Activated naive CD4-positive, alpha-beta T cell treated with anti-CD3 and anti-CD28 coated beads, Interleukin-2, amount 50 U/mL, for 24 hours (primary cell): ENCODE results near the gene PEA15.

Source experiments
- H3K27ac Mint-ChIP-seq: one replicate; pipeline ENCODE4 v1.8.0; 2021; ENCODE audit warnings: mild to moderate bottlenecking, mixed read lengths
- H3K27me3 Mint-ChIP-seq: one replicate; pipeline ENCODE4 v1.8.0; 2021; ENCODE audit warnings: mixed read lengths
- H3K36me3 Mint-ChIP-seq: one replicate; pipeline ENCODE4 v1.8.0; 2021; ENCODE audit warnings: mixed read lengths
- H3K4me1 Mint-ChIP-seq: one replicate; pipeline ENCODE4 v1.8.0; 2021; ENCODE audit warnings: mixed read lengths
- H3K4me3 Mint-ChIP-seq: one replicate; pipeline ENCODE4 v1.8.0; 2021; ENCODE audit warnings: mild to moderate bottlenecking, mixed read lengths
- H3K9me3 Mint-ChIP-seq: one replicate; pipeline ENCODE4 v1.8.0; 2021; ENCODE audit warnings: mixed read lengths

Gene PEA15

DNA sequence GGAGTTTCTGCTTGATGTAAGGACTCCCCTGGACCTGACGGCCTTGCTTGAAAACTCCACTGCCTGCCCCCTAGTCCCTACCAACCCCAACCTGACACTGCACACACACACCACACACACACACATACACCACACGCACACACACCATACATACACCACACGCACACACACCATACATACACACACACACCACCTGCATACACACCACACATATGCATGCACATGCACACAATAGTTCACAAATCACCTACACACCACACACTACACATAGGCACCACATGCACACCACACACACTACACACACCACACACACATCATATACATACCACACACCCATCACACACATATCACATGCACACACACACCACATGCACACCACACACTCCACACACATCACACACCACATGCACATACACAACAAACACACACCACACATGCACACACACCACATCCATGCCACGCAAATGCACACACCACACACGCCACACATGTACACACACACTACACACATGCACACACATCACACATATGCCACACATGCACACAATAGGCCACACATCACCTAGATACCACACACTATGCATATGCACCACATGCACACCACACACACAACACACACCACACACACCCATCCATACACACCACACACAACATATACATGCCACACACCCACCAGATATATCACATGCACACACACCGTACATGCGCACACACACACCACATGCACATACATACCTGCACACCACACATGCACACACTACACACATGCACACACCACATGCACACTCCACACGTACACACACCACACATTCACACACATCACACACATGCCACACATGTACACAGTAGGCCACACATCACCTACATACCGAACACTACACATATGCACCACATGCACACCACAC is 11.1 kb upstream of the PEA15 start:
- H3K27ac Mint-ChIP-seq: no peak overlapping the region
- H3K9me3 Mint-ChIP-seq: no peaks in the 10 kb centered on the region
- no peak overlapping the region for H3K4me3 Mint-ChIP-seq
- H3K27me3 Mint-ChIP-seq: no peaks in the 10 kb centered on the region
- no peaks in the 10 kb centered on the region for H3K36me3 Mint-ChIP-seq
- no peaks in the 10 kb centered on the region for H3K4me1 Mint-ChIP-seq

DNA sequence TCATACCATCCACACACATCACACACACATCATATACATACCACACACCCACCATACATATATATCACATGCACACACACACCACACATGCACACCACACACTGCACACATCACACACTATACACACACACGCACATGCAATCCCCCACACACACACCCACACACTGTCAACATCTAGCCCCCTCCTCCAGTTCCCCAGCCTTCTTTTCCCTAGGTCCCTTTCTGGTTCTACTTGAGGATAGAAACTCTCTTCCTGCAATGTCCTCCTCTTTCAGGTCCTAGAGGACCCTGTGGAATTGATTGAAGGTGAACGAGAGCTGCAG is 10.5 kb upstream of the PEA15 start:
- H3K27me3 Mint-ChIP-seq: no peaks in the 10 kb centered on the region
- H3K9me3 Mint-ChIP-seq: no peaks in the 10 kb centered on the region
- H3K4me3 Mint-ChIP-seq: no peak overlapping the region
- no peak overlapping the region for H3K27ac Mint-ChIP-seq
- H3K4me1 Mint-ChIP-seq: no peaks in the 10 kb centered on the region
- H3K36me3 Mint-ChIP-seq: no peaks in the 10 kb centered on the region

DNA sequence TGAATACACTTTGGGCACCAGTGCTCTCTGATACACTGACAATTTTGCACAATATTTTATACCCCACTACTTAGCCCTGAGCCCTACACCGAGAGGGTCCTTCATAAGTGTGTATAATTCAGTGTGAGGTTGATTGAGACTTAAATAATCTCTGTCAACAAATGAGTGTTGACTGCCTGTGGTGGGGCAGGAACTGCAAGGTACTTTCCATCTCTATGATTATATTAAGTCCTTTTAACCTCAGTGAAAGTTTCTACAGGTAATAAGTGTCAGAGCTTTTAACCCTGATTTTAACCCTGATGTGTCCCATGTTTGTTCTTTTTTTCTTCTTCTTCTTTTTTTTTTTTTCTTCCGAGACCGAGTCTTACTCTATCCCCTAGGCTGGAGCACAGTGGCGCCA is 9.0 kb upstream of the PEA15 start:
- H3K9me3 Mint-ChIP-seq: no peaks in the 10 kb centered on the region
- no peaks in the 10 kb centered on the region for H3K27me3 Mint-ChIP-seq
- H3K27ac Mint-ChIP-seq: no peak overlapping the region
- no peaks in the 10 kb centered on the region for H3K36me3 Mint-ChIP-seq
- no peak overlapping the region for H3K4me3 Mint-ChIP-seq
- H3K4me1 Mint-ChIP-seq: no peaks in the 10 kb centered on the region

DNA sequence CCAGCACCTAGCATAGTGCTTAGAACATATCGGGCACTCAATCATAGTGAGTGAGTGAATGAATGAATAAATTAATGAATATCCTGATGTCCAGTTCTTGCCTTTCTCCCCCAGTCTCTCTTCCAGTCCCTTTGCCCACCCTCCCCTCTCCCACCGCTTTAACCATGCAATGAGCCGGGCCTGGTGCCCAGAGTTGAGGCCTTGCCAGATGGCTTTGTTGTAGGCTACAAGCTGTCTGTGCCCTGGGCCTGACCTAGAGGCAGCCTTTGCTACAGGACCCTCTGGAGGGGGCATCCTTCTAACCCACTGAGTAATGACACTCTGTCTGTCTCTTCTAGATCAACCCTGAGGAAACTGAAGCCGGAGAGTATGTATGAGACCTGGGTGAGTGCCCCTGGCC is 8.0 kb upstream of the PEA15 start:
- Mint-ChIP-seq H3K4me1 (no peaks in the 10 kb centered on the region), H3K27me3 (no peaks in the 10 kb centered on the region), H3K9me3 (no peaks in the 10 kb centered on the region), H3K36me3 (no peaks in the 10 kb centered on the region), H3K27ac (no peak overlapping the region), H3K4me3 (no peak overlapping the region)

DNA sequence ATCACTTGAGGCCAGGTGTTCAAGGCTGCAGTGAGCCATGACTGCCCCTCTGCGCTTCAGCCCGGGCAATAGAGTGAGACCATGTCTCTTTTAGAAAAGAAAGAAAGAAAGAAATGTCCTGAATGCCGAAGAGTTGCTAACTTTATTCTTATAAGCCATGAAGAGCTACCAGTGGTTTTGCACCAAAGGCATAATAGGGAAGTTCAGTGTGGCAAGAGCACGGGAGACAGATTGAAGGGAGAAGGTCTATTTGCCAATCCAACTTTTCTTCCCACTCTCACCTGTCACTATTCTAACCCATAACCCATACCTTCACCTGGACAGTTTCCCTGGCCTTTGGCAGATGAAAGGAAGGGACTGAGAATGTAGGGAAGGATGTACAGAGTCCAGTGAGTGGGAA is 4.4 kb upstream of the PEA15 start:
- Mint-ChIP-seq H3K9me3 (no peaks in the 10 kb centered on the region), H3K27ac (no peak overlapping the region), H3K4me3 (no peak overlapping the region), H3K36me3 (no peaks in the 10 kb centered on the region), H3K27me3 (no peaks in the 10 kb centered on the region), H3K4me1 (peaks cover 11% of the 10 kb centered on the region)

DNA sequence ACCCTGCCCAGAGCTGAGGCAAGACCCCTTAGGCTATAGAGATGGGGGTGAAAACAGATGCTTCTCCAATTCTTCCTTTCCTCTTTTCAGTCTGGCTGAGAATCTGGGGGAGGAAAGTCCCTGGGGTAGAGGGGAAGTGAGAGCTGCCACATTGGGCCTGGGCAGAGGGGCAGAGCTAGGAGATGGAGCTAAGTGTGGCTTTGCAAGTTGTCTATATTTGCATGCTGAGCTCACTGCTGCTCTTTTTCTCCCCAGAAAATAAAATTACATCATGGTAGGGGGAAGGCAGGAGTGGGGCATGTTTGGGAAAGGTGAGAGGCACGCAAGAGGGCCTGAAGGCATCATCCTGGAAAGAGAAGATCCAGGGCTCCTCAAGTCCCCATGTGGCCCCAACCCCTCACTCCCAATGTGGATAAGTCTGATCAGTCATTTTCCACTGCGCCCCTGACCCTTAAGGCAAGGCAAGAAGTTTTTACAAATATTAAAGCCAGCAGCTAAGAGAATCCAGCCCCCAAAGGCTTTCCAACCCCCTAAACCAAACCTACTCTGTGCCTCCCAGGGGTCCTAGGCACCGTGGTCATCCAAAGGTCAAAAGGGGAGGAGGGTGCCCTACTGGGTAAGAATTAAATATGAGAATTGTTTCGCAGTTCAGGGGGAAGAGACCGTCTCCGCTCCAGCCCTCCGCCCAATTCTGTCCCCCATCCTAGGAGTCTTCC is 500 bp upstream of the PEA15 start:
- H3K4me1 Mint-ChIP-seq: peaks cover 46% of the 10 kb centered on the region
- no peaks in the 10 kb centered on the region for H3K27me3 Mint-ChIP-seq

DNA sequence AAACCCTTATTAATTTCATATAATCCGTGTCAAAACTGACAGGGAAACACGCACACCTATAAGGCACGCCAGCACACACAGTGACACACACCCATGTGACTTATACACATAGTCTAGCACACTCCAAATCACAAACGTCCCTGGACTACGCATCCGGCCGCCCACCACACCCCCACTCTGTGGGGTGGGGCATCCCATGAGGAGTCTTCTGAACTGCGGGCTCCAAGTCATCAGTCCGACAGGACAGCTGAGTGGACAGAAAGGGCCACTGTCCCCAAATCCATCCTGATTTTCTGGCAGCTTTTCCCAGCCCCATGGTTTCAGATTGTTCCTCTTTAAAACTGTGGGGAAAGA is 829 bp downstream of the PEA15 start:
- Mint-ChIP-seq H3K36me3 (peaks cover 5% of the 10 kb centered on the region), H3K27me3 (no peaks in the 10 kb centered on the region), H3K27ac (peak overlapping the region; percentile 48), H3K4me1 (peaks cover 54% of the 10 kb centered on the region), H3K9me3 (no peaks in the 10 kb centered on the region), H3K4me3 (peak overlapping the region; percentile 88)

More for the DNA sequence above, 500 bp upstream of the PEA15 start:
- H3K9me3 Mint-ChIP-seq: no peaks in the 10 kb centered on the region
- peak overlapping the region; percentile 56 for H3K27ac Mint-ChIP-seq
- peaks cover 5% of the 10 kb centered on the region for H3K36me3 Mint-ChIP-seq
- peak overlapping the region; percentile 88 for H3K4me3 Mint-ChIP-seq

DNA sequence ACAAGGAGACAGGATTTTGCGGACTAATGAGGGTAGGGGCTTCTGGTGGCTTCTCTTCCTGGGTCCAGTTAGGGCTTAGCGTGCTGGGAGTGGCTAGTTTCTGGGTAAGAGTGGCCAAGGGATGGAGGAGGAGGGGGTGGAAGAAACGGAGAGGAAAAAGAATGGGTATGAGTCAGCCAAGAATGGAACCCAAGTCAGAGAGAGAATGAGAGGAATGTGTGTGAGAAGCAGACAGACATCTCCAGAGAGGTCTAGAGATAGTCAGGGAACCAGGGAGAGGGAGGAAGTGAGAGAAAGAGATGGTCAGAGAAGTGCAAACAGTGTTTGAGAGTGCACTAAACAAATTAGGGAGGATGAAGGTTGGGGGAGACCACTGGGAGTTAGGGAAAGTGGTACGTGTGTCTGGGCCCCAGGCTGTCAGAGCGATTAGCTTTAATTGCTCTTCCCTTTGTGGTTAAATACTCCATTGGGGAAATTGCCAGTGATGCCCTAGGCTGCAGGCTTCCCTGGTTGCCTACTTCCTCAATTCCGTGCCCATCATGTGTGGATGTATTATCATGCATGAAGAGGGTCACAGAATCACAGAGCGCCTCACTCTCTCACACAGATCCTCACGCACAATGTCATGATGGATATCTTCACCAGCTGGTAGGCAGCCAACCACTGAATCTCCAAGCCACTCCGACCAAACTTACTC is 1.4 kb downstream of the PEA15 start:
- H3K27me3 Mint-ChIP-seq: no peaks in the 10 kb centered on the region
- peaks cover 7% of the 10 kb centered on the region for H3K36me3 Mint-ChIP-seq
- H3K27ac Mint-ChIP-seq: peak overlapping the region; percentile 87
- peaks cover 54% of the 10 kb centered on the region for H3K4me1 Mint-ChIP-seq
- H3K4me3 Mint-ChIP-seq: peak overlapping the region; percentile 88
- H3K9me3 Mint-ChIP-seq: no peaks in the 10 kb centered on the region

DNA sequence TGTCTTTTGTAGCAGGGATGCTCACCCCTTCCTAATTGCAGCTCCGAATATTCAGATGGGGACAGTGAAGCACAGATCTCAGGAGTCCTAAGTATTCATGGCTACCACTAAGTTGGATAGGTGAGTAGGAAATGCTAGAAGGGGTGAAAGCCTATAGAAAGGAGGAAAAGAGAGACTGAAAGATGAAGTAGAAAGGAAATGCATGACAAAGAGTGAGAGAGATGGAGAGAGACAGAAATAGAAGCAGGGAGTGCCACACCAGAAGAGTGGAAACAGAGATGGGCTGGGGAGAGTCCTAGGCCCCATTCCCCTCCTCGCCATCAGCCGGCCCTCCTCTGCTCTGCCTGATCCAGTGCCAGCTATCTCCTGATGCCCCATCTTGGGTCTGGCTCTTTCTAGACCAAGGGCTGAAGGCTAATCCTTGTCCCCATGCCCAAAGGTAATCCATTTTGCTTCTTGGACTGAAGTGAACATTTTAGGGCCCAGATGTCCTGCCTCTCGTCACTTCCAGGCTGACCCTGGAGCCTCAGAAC is 2.0 kb downstream of the PEA15 start:
- H3K4me3 Mint-ChIP-seq: peak overlapping the region; percentile 88
- H3K27me3 Mint-ChIP-seq: no peaks in the 10 kb centered on the region
- peaks cover 7% of the 10 kb centered on the region for H3K36me3 Mint-ChIP-seq
- H3K9me3 Mint-ChIP-seq: no peaks in the 10 kb centered on the region
- peaks cover 54% of the 10 kb centered on the region for H3K4me1 Mint-ChIP-seq
- peak overlapping the region; percentile 80 for H3K27ac Mint-ChIP-seq

DNA sequence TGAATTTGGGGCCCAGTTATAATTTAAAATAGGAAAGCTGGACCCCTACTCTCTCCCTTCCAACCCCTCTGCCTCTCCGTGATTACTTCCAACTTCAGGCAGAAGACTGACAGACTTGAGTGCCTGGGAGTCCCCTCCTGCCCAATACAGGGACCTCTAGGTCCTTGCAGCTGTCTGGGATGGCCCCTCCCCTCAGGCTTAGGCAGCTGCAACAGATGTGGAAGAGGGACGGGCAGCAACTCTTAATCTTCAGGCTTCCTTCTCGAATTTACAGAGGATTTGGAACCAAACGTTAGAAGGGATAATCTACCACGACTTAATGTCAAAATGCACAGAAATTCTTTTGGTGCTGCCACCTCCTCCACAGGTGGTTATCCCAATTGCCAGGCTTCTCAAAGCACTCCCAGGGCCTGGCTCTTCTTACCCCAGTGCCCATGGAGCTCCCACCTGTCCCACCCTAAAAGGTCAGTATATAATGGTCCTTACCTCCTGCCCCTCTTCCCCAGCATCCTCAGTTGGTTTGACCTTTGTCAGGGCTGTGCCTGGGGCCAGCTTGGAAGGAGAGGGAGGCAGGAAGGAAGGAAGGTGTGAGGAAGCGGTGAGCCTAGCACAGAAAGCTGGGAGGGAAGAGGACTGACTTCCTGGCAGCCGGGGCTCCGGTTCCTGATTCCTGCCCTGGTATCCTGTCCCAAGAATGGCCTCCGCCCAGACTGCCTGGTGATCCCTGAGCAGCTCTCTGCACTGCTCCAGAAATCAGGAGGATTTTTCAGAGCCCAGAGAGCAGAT is 2.8 kb downstream of the PEA15 start:
- no peaks in the 10 kb centered on the region for H3K9me3 Mint-ChIP-seq
- H3K27me3 Mint-ChIP-seq: no peaks in the 10 kb centered on the region
- H3K27ac Mint-ChIP-seq: peak overlapping the region; percentile 80
- peaks cover 7% of the 10 kb centered on the region for H3K36me3 Mint-ChIP-seq
- H3K4me1 Mint-ChIP-seq: peaks cover 54% of the 10 kb centered on the region
- no peak overlapping the region for H3K4me3 Mint-ChIP-seq

DNA sequence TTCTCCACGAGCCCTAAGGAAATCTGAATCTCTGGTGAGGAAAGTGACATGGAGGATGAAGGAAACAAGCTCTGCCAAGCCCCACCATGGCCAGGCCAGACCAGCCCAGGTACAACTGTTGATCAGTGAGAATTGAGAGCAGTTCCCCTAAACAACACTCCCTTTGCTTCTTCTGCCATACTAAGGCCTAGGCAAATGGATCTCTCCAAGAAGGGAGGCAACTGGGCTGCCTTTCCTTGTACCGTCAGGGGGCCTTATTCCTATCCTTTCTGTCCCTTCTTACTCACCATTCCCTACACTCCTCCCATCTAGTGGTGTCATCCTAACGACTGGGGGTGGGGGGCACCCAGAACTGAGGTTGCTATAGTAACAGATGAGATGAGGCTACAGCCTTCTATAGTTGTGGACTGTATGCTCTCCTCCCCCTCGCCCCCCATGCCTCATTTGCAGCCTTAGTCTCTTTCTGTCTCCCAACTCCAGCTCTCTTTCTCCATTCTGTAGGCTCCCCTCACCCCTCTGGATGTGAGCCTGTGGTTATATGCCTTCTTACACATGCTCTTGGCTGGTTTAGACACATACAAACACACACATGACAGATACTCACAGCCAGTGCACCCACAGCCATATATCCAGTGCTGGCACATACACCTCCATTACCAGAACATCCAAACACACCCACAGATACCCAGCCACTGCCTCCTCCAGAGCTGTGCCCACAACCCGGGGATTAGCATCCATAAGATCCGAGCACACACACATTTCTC is 3.6 kb downstream of the PEA15 start:
- Mint-ChIP-seq H3K36me3 (peaks cover 7% of the 10 kb centered on the region), H3K4me1 (peaks cover 54% of the 10 kb centered on the region), H3K27me3 (no peaks in the 10 kb centered on the region), H3K27ac (peak overlapping the region; percentile 89), H3K4me3 (peak overlapping the region; percentile 21), H3K9me3 (no peaks in the 10 kb centered on the region)

DNA sequence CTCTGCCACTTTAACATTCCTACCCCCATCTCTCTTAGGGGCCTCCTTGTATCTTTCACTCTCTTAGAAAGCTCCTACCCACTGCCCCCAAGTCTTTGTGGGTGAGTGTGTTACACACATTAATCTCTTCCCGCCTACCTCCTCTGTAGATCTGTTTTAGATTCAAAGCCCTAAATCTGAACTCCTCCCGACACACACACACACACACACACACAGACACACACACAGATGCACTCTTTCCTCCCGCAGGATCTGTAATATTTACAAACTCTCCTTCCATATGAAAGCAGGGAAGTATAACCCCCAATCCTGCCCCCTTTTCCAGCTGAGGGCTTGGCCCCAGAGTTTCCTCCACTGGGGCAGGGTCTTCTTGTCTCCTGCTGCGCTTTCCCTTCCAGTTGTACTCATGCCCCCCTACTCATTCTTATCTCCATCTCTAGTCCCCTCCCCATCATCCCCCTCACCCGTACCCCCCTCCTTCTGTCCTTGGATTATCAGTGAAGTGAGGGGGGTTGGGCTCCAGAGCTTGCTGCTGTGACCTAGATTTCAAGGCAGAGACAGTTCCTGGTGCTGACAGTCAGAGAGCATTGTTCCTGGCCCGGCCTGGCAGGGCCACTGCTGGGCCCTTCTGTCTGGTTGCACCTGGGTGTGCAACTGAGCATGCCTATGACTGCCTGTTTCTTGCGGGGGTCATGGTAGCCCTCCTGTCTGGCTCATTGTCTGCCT is 4.3 kb downstream of the PEA15 start:
- Mint-ChIP-seq H3K27me3 (no peaks in the 10 kb centered on the region), H3K4me1 (peaks cover 47% of the 10 kb centered on the region), H3K4me3 (no peak overlapping the region), H3K27ac (peak overlapping the region; percentile 89), H3K36me3 (peaks cover 7% of the 10 kb centered on the region), H3K9me3 (no peaks in the 10 kb centered on the region)

DNA sequence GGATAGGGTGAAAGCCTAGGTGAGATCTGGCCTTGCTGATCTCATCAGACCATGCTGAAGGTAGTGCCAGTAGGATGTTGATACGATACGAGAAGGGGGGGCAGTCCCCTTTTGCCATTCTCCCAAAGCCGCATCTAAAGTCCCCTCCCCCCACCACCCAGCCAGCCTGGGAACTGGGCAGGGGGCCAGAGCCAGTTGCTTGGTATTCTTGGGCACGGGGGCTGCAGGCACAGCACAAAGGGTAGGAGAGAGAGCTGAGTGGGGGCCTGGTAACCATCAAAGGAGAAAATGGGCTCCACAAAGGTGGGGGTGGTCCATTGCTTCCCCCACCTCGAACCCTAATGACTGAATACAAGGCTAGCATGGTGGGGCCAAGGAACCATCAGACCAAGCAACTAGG is 5.4 kb downstream of the PEA15 start:
- Mint-ChIP-seq H3K4me1 (peaks cover 43% of the 10 kb centered on the region), H3K36me3 (peaks cover 7% of the 10 kb centered on the region), H3K27ac (no peak overlapping the region), H3K4me3 (no peak overlapping the region), H3K27me3 (no peaks in the 10 kb centered on the region), H3K9me3 (no peaks in the 10 kb centered on the region)
